HG02571 (cell line): ENCODE results near the gene RGP1.

Experiments
- ATAC-seq: cut with Tn5 transposase; IDR thresholded peaks from one replicate; pipeline ENCODE4 v1.9.1; 2021; ENCODE audit warnings: mild to moderate bottlenecking, moderate library complexity; ENCODE audit not compliant: unreplicated experiment

RGP1 gene

GRCh38 chr9:35801328-35802128 lies 52.4 kb downstream of the RGP1 start:
- no peak for ATAC-seq

- no peak for ATAC-seq
Measured at GRCh38 chr9:35806101-35806500, 57.0 kb downstream of the RGP1 start.
